GM21529 (cell line): Measurements from ENCODE around the gene COLEC12.
A peak's percentile ranks its signal among the peaks of the same experiment; 100 is the strongest.

Experiments used
- ATAC-seq: cut with Tn5 transposase; IDR thresholded peaks from one replicate; pipeline ENCODE4 v1.9.1; 2021; ENCODE audit not compliant: unreplicated experiment

Gene COLEC12

GRCh38 chr18:390741-391478, 109.6 kb downstream of the COLEC12 start:
- no peak for ATAC-seq

DNA sequence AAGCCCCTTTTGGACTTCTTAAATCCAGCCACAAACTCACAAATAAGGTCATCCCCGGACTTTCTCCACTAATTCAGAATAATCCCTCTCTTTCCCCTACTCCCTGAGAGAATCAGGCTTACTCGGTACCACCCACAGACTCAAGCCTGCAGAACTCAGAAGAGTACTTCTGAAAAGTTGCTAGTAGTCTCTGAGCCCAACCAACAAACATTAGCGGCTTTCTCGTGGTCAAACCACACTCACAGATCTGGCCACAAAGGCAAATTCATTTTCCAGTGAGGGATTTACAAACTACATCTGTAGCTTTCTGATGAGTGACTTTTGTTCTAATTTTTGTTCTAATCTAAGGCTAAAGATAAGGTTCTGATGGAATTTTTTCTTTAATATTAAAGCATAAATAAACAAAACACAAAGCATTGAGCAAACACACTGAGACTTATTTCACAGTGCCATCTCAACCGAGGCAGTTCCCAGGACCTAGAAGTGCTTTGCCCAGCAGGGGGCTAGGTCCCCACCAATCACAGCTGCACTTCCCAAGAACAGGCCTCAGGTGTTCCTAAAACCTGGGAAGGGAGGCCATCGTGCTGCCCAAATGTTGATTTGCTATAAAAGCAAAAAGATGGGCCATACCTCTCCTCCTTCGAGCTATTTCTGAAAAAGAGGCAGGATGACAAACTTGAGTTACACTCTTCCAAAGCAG, 110.7 kb downstream of the COLEC12 start:
- ATAC-seq = peak; percentile 59

DNA sequence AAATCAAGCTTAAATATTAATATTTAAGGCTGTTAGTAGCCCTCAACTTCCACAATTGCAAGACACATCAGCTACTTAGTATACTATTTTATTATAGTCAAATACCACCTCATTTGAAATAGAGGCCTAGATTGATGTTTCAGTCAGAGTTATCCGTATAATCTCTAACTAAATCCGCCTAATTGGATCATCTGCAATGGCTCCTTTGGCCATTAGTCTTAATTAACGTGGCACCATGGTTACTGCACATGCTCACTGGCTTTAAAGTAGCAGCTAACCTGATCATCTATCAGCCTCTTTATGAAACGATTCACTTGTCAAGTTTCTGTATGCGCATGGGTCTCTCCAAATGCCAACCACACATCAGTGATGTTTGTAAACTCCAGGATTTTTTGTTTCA, 112.3 kb downstream of the COLEC12 start:
- no peak for ATAC-seq

DNA sequence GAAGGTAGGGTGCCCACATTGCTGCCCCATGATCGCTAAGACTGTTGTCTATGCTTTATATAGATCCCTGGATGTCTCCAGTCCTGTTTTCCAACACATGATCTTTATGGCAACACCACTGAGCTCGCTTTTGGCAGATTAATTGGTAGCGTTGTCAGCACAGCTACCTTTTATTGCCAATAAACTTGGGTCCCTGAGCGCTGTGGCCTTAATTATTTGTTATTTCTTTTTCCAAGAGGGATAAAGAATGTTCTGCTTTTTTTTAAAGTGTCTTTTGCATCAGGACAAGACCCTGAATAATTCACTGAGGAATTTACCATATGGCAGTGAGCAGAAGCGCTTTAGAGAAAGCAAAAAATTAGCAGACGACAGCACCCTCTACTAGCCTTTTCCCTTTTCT, 113.5 kb downstream of the COLEC12 start:
- ATAC-seq = no peak

DNA sequence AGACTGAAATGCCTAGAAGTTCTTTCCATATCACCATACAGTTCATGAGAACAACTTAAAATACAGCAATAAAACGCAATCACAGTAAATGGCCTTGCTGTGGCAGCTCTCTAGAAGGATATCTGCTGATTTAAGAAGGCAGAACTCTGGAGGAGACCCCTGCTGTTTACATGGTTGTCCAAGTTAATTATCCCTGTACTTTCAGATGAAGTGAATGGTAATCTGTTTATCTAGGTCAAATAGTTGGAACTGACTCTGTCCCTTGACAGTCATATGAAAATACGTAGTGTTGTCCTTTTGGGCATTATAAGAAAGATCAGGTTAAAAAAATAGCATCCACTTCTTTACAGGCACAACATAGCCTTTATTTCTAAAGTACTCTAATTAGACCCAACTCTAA, 115.6 kb downstream of the COLEC12 start:
- ATAC-seq = no peak

DNA sequence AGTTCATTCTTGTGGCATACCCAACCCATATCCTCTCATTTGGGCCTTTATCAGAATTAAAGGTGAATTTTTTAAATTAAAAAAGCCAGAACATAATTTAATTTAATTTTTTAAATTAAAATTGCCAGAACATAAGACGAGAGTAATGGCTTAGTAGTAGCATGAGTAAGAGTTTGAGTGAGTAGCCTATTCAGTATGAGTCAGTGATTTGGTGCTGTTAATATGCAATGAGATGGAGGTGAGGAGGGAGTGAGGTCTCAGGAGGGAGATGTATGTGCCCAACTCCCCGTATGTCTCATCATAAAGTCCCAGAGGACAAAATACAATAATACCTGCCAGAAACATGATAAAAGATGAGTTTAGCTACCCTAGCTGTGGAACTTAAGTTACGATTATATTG, 117.4 kb downstream of the COLEC12 start:
- no peak for ATAC-seq

DNA sequence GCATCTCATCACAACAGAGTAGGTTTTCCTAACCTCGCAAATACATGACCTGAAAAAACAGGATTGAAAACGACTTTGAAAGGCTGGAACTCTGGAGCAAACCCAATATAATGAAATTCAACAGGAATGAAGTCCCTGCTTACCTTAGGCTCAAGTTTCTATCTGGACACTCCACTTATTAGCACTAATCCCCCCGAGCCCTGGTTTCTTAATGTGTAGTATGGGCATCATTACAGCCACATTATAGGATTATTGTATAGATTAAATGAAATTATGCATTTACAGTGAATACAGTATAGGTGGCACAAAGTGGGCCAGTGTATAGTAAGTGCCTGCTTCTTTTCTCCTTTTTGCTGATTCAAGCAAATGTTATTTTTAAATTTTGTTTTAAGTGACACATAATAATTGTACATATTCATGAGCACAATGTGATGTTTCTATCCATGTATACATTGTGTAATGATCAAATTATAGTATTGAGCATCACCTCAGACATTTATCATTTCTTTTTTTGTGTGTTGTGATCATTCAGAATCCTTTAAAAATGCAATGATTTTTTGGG, 118.0 kb downstream of the COLEC12 start:
- no peak for ATAC-seq

GRCh38 chr18:379681-380330, 120.7 kb downstream of the COLEC12 start:
- ATAC-seq = no peak

- ATAC-seq = no peak
Measured at GRCh38 chr18:378079-378478, 122.4 kb downstream of the COLEC12 start.

- no peak for ATAC-seq
Measured at GRCh38 chr18:377088-377487, 123.4 kb downstream of the COLEC12 start.

- no peak for ATAC-seq
Measured at GRCh38 chr18:376311-376710, 124.2 kb downstream of the COLEC12 start.

- peak; percentile 65 for ATAC-seq
Measured at GRCh38 chr18:374721-375168, 125.8 kb downstream of the COLEC12 start.

DNA sequence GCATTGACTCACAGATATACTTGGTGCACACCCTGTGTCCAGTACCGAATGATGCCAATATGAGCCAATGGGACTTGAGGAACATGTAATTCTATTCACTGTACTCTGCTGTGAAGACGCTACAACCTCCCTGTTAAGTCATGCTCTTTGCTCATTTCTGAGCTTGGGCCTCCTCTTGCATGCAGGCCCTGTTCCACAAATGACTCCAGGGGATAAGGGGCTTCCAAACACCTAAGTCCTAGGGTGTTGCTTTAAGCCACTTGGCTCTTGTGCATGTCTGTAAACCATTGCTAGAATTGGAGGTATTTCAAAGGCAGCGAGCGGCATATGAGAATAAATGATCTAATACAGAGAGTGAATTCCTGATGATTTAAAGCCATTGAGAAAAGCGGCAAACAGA, 126.7 kb downstream of the COLEC12 start:
- ATAC-seq = no peak

GRCh38 chr18:371609-371982, 128.9 kb downstream of the COLEC12 start:
- ATAC-seq = peak; percentile 44

- no peak for ATAC-seq
Measured at GRCh38 chr18:370751-371608, 129.5 kb downstream of the COLEC12 start.

DNA sequence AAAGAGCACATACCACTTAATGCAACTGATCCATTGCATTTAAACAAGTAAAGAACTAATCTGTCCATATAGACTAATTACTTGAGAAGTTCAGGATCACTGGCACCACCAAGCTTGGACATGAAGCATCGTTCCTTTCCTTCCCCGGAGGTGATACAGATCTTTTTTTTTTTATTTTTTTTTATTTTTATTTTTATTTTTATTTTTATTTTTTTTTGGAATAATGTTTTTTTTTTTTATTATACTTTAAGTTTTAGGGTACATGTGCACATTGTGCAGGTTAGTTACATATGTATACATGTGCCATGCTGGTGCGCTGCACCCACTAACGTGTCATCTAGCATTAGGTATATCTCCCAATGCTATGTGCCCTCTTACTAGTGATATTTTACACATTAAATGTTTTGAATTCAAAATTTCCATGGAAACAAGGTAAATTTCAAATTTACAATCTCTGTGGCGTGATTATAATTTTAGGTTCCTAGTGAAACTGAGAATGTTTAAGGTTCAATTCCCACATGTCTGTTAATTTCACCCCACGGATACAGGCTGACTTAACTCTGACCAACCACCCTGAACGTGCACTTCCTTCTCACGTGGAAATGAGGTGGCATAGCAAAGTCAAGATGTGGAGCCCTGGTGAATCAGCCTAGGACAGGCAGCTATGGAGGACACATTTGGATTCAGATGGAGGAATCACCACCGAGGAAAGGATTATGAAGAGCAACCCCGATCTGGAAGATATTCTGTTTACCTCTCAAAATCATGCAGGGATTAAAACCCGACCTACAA, 131.1 kb downstream of the COLEC12 start:
- ATAC-seq = no peak

- ATAC-seq = no peak
Measured at GRCh38 chr18:366466-367061, 133.9 kb downstream of the COLEC12 start.

DNA sequence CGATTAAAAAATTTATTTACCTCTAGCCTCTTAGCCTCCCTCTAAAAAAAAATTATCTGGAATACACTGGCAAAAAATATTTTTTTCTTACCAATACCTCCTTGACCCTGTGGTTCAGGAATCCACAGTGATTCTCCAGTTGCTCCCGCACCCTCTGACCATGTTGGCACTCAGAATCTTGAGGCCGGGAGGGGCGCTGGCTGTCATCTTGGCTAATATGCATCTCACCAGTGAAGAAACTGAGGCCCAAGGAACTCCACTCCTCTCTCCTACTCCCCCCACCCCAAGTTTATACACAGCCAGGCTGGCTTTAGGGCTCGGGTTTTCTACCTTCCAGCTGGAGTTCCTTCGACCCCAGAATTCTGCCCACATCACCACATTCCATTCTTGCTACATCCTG, 134.8 kb downstream of the COLEC12 start:
- no peak for ATAC-seq

GRCh38 chr18:364256-364826, 136.2 kb downstream of the COLEC12 start:
- no peak for ATAC-seq
